SK-N-SH (cell line): ENCODE data around the gene WWOX. TPM values are rescaled to one million over a fixed set of nuclear protein-coding genes. Genes with fewer than 3 reads are reported as not detected.

Experiments used
- CTCF ChIA-PET: fragments of 300-600, 350-600 bp; formaldehyde crosslinking; extraction: SDS; loops from one replicate; lab custom pipeline; 2021; lab: Yijun Ruan, JAX
- POLR2A ChIA-PET: fragments of 350-600 bp; sonication (Branson Sonifier 250); formaldehyde crosslinking; extraction: SDS; loops from one replicate; lab custom pipeline; 2020; ENCODE audit warnings: antibody characterized with exemption, inconsistent platforms; lab: Yijun Ruan, JAX
- DNase-seq: peaks from one replicate; pipeline ENCODE4 v3.0.0; 2012
- H2AFZ ChIP-seq: fragments of 200-600 bp; sonication (generic); 2 replicates; pipeline ENCODE4 v1.8.1; 2016; ENCODE audit warnings: antibody characterized with exemption, mild to moderate bottlenecking, low read depth
- H3F3A ChIP-seq: fragments of 200-600 bp; sonication (generic); replicated peaks from 2 replicates; pipeline ENCODE3; 2016; ENCODE audit warnings: antibody characterized with exemption, mild to moderate bottlenecking; ENCODE audit not compliant: insufficient read depth
- H3K27ac ChIP-seq, 2 experiments: fragments of 200-500 bp in 1 of 2; fragments of 200-600 bp in 1 of 2; sonication (Bioruptor generic) in 1 of 2; sonication (generic), shearing (Covaris generic) in 1 of 2; 2 replicates each; pipeline versions ENCODE4 v1.5.1 to v1.6.1; 2014 to 2016; ENCODE audit warnings: low read depth in 2 of 2, inconsistent platforms in 1 of 2, low read length in 1 of 2, mild to moderate bottlenecking in 1 of 2, mixed read lengths in 1 of 2
- H3K27me3 ChIP-seq: fragments of 200-600 bp; sonication (generic), shearing (Covaris generic); 2 replicates; pipeline ENCODE4 v1.6.1; 2016; ENCODE audit warnings: mixed run types; ENCODE audit not compliant: insufficient read depth
- H3K36me3 ChIP-seq, 2 experiments: fragments of 200-500 bp in 1 of 2; fragments of 200-600 bp in 1 of 2; sonication (Bioruptor generic) in 1 of 2; sonication (generic) in 1 of 2; replicated peaks in 1 of 2; 2 replicates each; pipeline versions ENCODE3 to v1.5.1; 2014 to 2016; ENCODE audit warnings: low read length in 1 of 2, mild to moderate bottlenecking in 1 of 2; ENCODE audit not compliant: insufficient read depth in 2 of 2, control insufficient read depth in 1 of 2
- H3K4me1 ChIP-seq, 2 experiments: fragments of 200-500 bp in 1 of 2; fragments of 200-600 bp in 1 of 2; sonication (Bioruptor generic) in 1 of 2; sonication (generic), shearing (Covaris generic) in 1 of 2; 2 replicates each; pipeline versions ENCODE4 v1.5.1 to v1.6.1; 2014 to 2016; ENCODE audit warnings: low read depth in 1 of 2, low read length in 1 of 2, mixed run types in 1 of 2; ENCODE audit not compliant: insufficient read depth in 2 of 2, control insufficient read depth in 1 of 2
- H3K4me2 ChIP-seq: fragments of 200-600 bp; sonication (generic), shearing (Covaris generic); 2 replicates; pipeline ENCODE4 v1.6.1; 2017; ENCODE audit warnings: mixed run types
- H3K4me3 ChIP-seq, 2 experiments: fragments of 200-500 bp in 1 of 2; fragments of 200-600 bp in 1 of 2; sonication (Bioruptor generic) in 1 of 2; sonication (generic), shearing (Covaris generic) in 1 of 2; 2 replicates each; pipeline versions ENCODE4 v1.5.1 to v1.8.1; 2014 to 2016; ENCODE audit warnings: low read depth in 2 of 2, inconsistent platforms in 1 of 2, low read length in 1 of 2, mild to moderate bottlenecking in 1 of 2, mixed read lengths in 1 of 2, moderate library complexity in 1 of 2
- H3K79me2 ChIP-seq: fragments of 200-600 bp; sonication (generic); 2 replicates; pipeline ENCODE4 v1.8.1; 2017; ENCODE audit warnings: mild to moderate bottlenecking; ENCODE audit not compliant: insufficient read depth
- H3K9ac ChIP-seq: fragments of 200-600 bp; sonication (generic); 2 replicates; pipeline ENCODE4 v1.6.1; 2017; ENCODE audit warnings: mixed run types
- H3K9me2 ChIP-seq: fragments of 200-600 bp; sonication (generic); 2 replicates; pipeline ENCODE4 v1.6.1; 2017; ENCODE audit warnings: mixed run types
- H3K9me3 ChIP-seq: fragments of 200-600 bp; sonication (generic); 2 replicates; pipeline ENCODE4 v1.6.1; 2017; ENCODE audit warnings: mixed run types, mild to moderate bottlenecking, moderate library complexity
- H4K20me1 ChIP-seq: fragments of 200-600 bp; sonication (generic); 2 replicates; pipeline ENCODE4 v1.6.1; 2017; ENCODE audit warnings: mild to moderate bottlenecking, mixed run types; ENCODE audit not compliant: insufficient read depth
- ELF1 ChIP-seq: IDR thresholded peaks from 2 replicates; pipeline ENCODE4 v1.4.0; 2012
- EZH2phosphoT487 ChIP-seq: fragments of 200-600 bp; sonication (generic); IDR thresholded peaks from 2 replicates; pipeline ENCODE4 v1.6.1; 2017; ENCODE audit warnings: low read depth, mixed run types, mild to moderate bottlenecking, antibody characterized with exemption, moderate library complexity, borderline replicate concordance
- FOXM1 ChIP-seq: IDR thresholded peaks from 2 replicates; pipeline ENCODE4 v1.4.0; 2012; ENCODE audit warnings: low read depth, mild to moderate bottlenecking
- GATA2 ChIP-seq: sonication (generic); formaldehyde crosslinking; IDR thresholded peaks from 2 replicates; pipeline ENCODE4 v1.5.0; 2020; ENCODE audit warnings: mild to moderate bottlenecking, missing genetic modification reagents
- IRF3 ChIP-seq: fragments of 150-350 bp; IDR thresholded peaks from 2 replicates; pipeline ENCODE4 v1.6.1; 2016; ENCODE audit warnings: mild to moderate bottlenecking, low read depth, low read length
- NFIC ChIP-seq: IDR thresholded peaks from 2 replicates; pipeline ENCODE4 v1.4.0; 2012; ENCODE audit warnings: borderline replicate concordance
- POLR2AphosphoS5 ChIP-seq: IDR thresholded peaks from 2 replicates; pipeline ENCODE4 v1.6.1; 2012; ENCODE audit warnings: low read depth, low read length
- RAD21 ChIP-seq: IDR thresholded peaks from 2 replicates; pipeline ENCODE4 v1.6.1; 2012; ENCODE audit warnings: mild to moderate bottlenecking, low read length
- RXRA ChIP-seq: IDR thresholded peaks from 2 replicates; pipeline ENCODE4 v1.4.0; 2012; ENCODE audit warnings: low read depth, mild to moderate bottlenecking, borderline replicate concordance
- TAF1 ChIP-seq: IDR thresholded peaks from 2 replicates; pipeline ENCODE4 v1.6.1; 2012; ENCODE audit warnings: low read depth, mild to moderate bottlenecking, low read length, moderate library complexity, borderline replicate concordance
- USF1 ChIP-seq: IDR thresholded peaks from 2 replicates; pipeline ENCODE4 v1.4.0; 2012; ENCODE audit warnings: low read depth, borderline replicate concordance
- WGBS: methylation state at CpG from one replicate; pipeline ENCODE4 v1.1.6; 2017; ENCODE audit warnings: low lambda C conversion rate; 5-methylcytosine and 5-hydroxymethylcytosine counted together
- polyA plus RNA-seq, 3 experiments: library from polyadenylated mRNA; depleted of rRNA; stranded (reverse); fragments of >200 nt; gene quantifications; 2 replicates each; pipeline ENCODE4 v1.2.3, GENCODE V29; 2012
- TF ChIP-seq, protein P1 (sequence below): fragments of 150-350 bp; IDR thresholded peaks from 2 replicates; pipeline ENCODE4 v1.6.1; 2017; ENCODE audit warnings: antibody characterized with exemption, low read length, low read depth, borderline replicate concordance

The WWOX gene
- polyA plus RNA-seq, 1 of the 3 experiments (the other 2 are of a cell fraction), result 10.8 TPM

GRCh38 chr16:78211946-78212345 lies 112.5 kb downstream of the WWOX start:
- CTCF ChIA-PET, result interaction anchor here (1.2 to 1.5 kb wide), 2 partner anchors 24 to 1390 kb away, joined by 3 to 4 read pairs; no protein-coding TSS in a partner anchor
- Histone ChIP-seq H3K4me1 (no peaks in the 10 kb centered on the region), H3K27ac (no peak overlapping the region)
- no peak for TF ChIP-seq POLR2AphosphoS5
- TF ChIP-seq, all 33 proteins: peak for 0
- H3K79me2 ChIP-seq, result no peaks in the 10 kb centered on the region
- no peak for DNase-seq
- H3K9me2 ChIP-seq, result no peaks in the 10 kb centered on the region
- peaks cover 6% of the 10 kb centered on the region for H3F3A ChIP-seq
- H2AFZ ChIP-seq, result no peak overlapping the region
- no peak overlapping the region for H3K4me3 ChIP-seq
- no peaks in the 10 kb centered on the region for H3K36me3 ChIP-seq
- no peaks in the 10 kb centered on the region for H4K20me1 ChIP-seq
- no peak overlapping the region for H3K4me2 ChIP-seq
- 88% methylated on average over 2 of the region's 2 CpGs for WGBS
- H3K9ac ChIP-seq, result no peak overlapping the region
- POLR2A ChIA-PET, result no interaction called here
- no peaks in the 10 kb centered on the region for H3K9me3 ChIP-seq
- no peaks in the 10 kb centered on the region for H3K27me3 ChIP-seq

DNA sequence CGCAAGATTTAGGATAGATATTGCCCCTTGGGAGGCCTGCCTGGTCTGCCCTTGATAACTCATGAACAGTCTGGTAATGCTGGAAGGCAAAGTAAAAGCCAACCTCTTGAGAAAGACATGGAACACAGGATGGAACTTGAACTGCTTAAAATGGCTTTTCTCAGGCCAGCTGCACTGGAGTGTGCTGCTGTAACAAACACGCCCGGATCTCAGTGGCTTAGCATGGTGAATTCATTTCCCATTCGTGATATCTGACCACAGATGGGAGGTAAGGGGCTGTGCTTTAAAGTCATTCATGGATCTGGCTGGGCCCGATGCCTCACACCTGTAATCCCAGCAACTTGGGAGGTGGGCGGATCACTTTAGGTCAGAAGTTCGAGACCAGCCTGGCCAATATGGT lies 113.2 kb downstream of the WWOX start:
- Histone ChIP-seq H3K9me3 (no peaks in the 10 kb centered on the region), H3K27ac (no peak overlapping the region), H3K4me3 (no peak overlapping the region), H3F3A (peaks cover 6% of the 10 kb centered on the region), H3K4me2 (no peak overlapping the region), H4K20me1 (no peaks in the 10 kb centered on the region), H3K36me3 (no peaks in the 10 kb centered on the region), H2AFZ (no peak overlapping the region), H3K79me2 (no peaks in the 10 kb centered on the region), H3K9me2 (no peaks in the 10 kb centered on the region), H3K9ac (no peak overlapping the region), H3K27me3 (no peaks in the 10 kb centered on the region), H3K4me1 (no peaks in the 10 kb centered on the region)
- TF ChIP-seq RXRA (no peak), EZH2phosphoT487 (no peak), RAD21 (no peak), FOXM1 (no peak), ELF1 (no peak), GATA2 (no peak), POLR2AphosphoS5 (no peak), TAF1 (no peak), USF1 (no peak), IRF3 (no peak), NFIC (no peak)
- TF ChIP-seq, protein P1, sequence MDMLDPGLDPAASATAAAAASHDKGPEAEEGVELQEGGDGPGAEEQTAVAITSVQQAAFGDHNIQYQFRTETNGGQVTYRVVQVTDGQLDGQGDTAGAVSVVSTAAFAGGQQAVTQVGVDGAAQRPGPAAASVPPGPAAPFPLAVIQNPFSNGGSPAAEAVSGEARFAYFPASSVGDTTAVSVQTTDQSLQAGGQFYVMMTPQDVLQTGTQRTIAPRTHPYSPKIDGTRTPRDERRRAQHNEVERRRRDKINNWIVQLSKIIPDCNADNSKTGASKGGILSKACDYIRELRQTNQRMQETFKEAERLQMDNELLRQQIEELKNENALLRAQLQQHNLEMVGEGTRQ, result no peak
- CTCF ChIA-PET, result interaction anchor here (1.2 to 1.5 kb wide), 2 partner anchors 23 to 1389 kb away, joined by 3 to 4 read pairs; no protein-coding TSS in a partner anchor
- POLR2A ChIA-PET, result no interaction called here
- WGBS, result 81% methylated on average over 4 of the region's 7 CpGs
- no peak for DNase-seq
